H54 (cell line): ENCODE results near the gene RPL37.
"Not testable (repeated sequence)": the region's sequence is repeated elsewhere in the genome, so short reads cannot be mapped to it uniquely, and the experiment has no call there.

Experiments
- DNase-seq: peaks from one replicate; pipeline ENCODE4 v3.0.0; 2011; ENCODE audit warnings: low spot score, mixed read lengths; ENCODE audit not compliant: insufficient read length
- FAIRE-seq: peaks from 3 replicates; lab custom pipeline; 2011; peaks lifted over from hg19 to GRCh38; lab: Jason Lieb, UNC
- POLR2A ChIP-seq: IDR thresholded peaks from 2 replicates; pipeline ENCODE4 v1.6.1; 2011; ENCODE audit warnings: low read depth, mild to moderate bottlenecking, low read length

The RPL37 gene

GRCh38 chr5:40828021-40828631 lies 6.9 kb downstream of the RPL37 start:
- no peak for TF ChIP-seq POLR2A
- no peak for DNase-seq
- FAIRE-seq: no peak

GRCh38 chr5:40827188-40827977 lies 7.6 kb downstream of the RPL37 start:
- DNase-seq (no peak), FAIRE-seq (no peak)
- no peak for TF ChIP-seq POLR2A

GRCh38 chr5:40826489-40827187 lies 8.4 kb downstream of the RPL37 start:
- no peak for DNase-seq
- no peak for TF ChIP-seq POLR2A
- no peak for FAIRE-seq

GRCh38 chr5:40825461-40826043 lies 9.5 kb downstream of the RPL37 start:
- not testable (repeated sequence) for FAIRE-seq, DNase-seq

GRCh38 chr5:40823459-40823858 lies 11.6 kb downstream of the RPL37 start:
- no peak for TF ChIP-seq POLR2A
- FAIRE-seq (peak; percentile 20), DNase-seq (no peak)

GRCh38 chr5:40813698-40814281 lies 21.2 kb downstream of the RPL37 start:
- FAIRE-seq: no peak
- DNase-seq: no peak

GRCh38 chr5:40812125-40812524 lies 22.9 kb downstream of the RPL37 start:
- TF ChIP-seq POLR2A: no peak
- no peak for DNase-seq
- FAIRE-seq: no peak

More at GRCh38 chr5:40813698-40814281, 21.2 kb downstream of the RPL37 start:
- no peak for TF ChIP-seq POLR2A

GRCh38 chr5:40801771-40802562 lies 33.1 kb downstream of the RPL37 start:
- FAIRE-seq (no peak), DNase-seq (no peak)
- no peak for TF ChIP-seq POLR2A

- FAIRE-seq: no peak
- DNase-seq: no peak
- no peak for TF ChIP-seq POLR2A
Observed at GRCh38 chr5:40799258-40799657, 35.8 kb downstream of the RPL37 start.

GRCh38 chr5:40798801-40799210 lies 36.2 kb downstream of the RPL37 start:
- FAIRE-seq (peak; percentile 66), DNase-seq (no peak)
- TF ChIP-seq POLR2A: no peak

GRCh38 chr5:40798012-40798800 lies 36.8 kb downstream of the RPL37 start, which contains the start of gene PRKAA1:
Gene PRKAA1 (minus strand): TSS chr5:40798374. CDS start chr5:40798189, 185 bp downstream.
- FAIRE-seq: no peak
- peak; percentile 90 for DNase-seq

More at GRCh38 chr5:40798012-40798800, 36.8 kb downstream of the RPL37 start, which contains the start of gene PRKAA1:
- TF ChIP-seq POLR2A: peak; percentile 77
